ENCODE results near the gene FTL. TPM values are rescaled to one million over a fixed set of nuclear protein-coding genes. Genes with fewer than 3 reads are reported as not detected.

Gene FTL
- 1,000 to 10,000 TPM; 1,784 to 3,181 TPM for total RNA-seq
- polyA plus RNA-seq (2013, experiment 1 of 2) = 1,418 TPM
- 1,365 TPM for polyA plus RNA-seq (2013, experiment 2 of 2)
- long read RNA-seq, experiment 1, transcript FTL-201 (4 exons, 878 nt) = major isoform, 1,715 of 1,865 reads
- long read RNA-seq, experiment 1, partial matches to known transcripts = 116 of 1,865 reads
- long read RNA-seq, experiment 1, other reads (novel, unspliced or antisense) = 34 of 1,865 reads
- long read RNA-seq, experiment 2, transcript FTL-201 (4 exons, 878 nt) = major isoform, 2,811 of 2,856 reads
- long read RNA-seq, experiment 2, partial matches to known transcripts = 28 of 2,856 reads
- long read RNA-seq, experiment 2, other reads (novel, unspliced or antisense) = 17 of 2,856 reads
- long read RNA-seq, experiment 3, transcript FTL-201 (4 exons, 878 nt) = major isoform, 4,702 of 4,738 reads
- long read RNA-seq, experiment 3, partial matches to known transcripts = 0 of 4,738 reads
- long read RNA-seq, experiment 3, other reads (novel, unspliced or antisense) = 36 of 4,738 reads
- long read RNA-seq, experiment 4, transcript FTL-201 (4 exons, 878 nt) = major isoform, 6,351 of 6,404 reads
- long read RNA-seq, experiment 4, partial matches to known transcripts = 24 of 6,404 reads
- long read RNA-seq, experiment 4, other reads (novel, unspliced or antisense) = 29 of 6,404 reads

DNA sequence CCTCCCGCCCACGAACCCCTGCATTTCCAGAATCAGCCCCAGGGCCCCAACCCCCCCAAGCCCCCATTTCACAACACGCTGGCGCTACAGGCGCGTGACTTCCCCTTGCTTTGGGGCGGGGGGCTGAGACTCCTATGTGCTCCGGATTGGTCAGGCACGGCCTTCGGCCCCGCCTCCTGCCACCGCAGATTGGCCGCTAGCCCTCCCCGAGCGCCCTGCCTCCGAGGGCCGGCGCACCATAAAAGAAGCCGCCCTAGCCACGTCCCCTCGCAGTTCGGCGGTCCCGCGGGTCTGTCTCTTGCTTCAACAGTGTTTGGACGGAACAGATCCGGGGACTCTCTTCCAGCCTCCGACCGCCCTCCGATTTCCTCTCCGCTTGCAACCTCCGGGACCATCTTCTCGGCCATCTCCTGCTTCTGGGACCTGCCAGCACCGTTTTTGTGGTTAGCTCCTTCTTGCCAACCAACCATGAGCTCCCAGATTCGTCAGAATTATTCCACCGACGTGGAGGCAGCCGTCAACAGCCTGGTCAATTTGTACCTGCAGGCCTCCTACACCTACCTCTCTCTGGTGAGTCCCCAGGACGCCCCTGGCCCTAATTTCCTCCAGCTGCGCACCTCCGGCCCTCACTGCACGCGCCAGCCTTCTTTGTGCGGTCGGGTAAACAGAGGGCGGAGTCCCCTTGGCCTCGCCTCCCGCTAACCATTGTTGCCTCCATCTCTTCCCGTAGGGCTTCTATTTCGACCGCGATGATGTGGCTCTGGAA, at the start of gene FTL:
Gene FTL, plus strand, starts transcription at position 270 of the 766 bp plus-strand sequence. Its CDS starts 199 bp downstream, at position 469.
- Mint-ChIP-seq H3K27ac (peak within 1 kb of the TSS; percentile 98), H3K4me1 (peaks cover 18% of the 10 kb centered on the region), H3K4me3 (peak within 1 kb of the TSS; percentile 100), H3K9me3 (no peaks in the 10 kb centered on the region), H3K27me3 (ENCODE audit: insufficient read depth) (peaks cover 2% of the 10 kb centered on the region), H3K36me3 (ENCODE audit: low read depth) (peaks cover 52% of the 10 kb centered on the region)
- H3K36me3 ChIP-seq (ENCODE audit: control insufficient read depth, insufficient read depth, low read length) = peaks cover 47% of the 10 kb centered on the region
- H3K9me3 ChIP-seq (ENCODE audit: control insufficient read depth, low read length) = no peaks in the 10 kb centered on the region
- peaks cover 14% of the 10 kb centered on the region for H3K4me1 ChIP-seq (ENCODE audit: control insufficient read depth, insufficient read depth, low read length)
- 0% methylated on average over 34 to 50 of the region's 52 CpGs for WGBS, 2 experiments (ENCODE audit: insufficient coverage in 1 of 2, insufficient read length in 1 of 2)
- no peak for TF ChIP-seq CTCF (conservative IDR thresholded peaks at IDR 0.05)
- H3K4me3 ChIP-seq (ENCODE audit: low read length) = peak within 1 kb of the TSS; percentile 84
- no peaks in the 10 kb centered on the region for H3K27me3 ChIP-seq (ENCODE audit: control insufficient read depth, insufficient read depth, low read length, poor library complexity, severe bottlenecking)
- peak within 1 kb of the TSS; percentile 93 for H3K9ac ChIP-seq (ENCODE audit: extremely low read depth, low read length, poor library complexity, severe bottlenecking)
- H3K27ac ChIP-seq (ENCODE audit: low read depth, low read length) = peak within 1 kb of the TSS; percentile 91
- DNase-seq = peak; percentile 98

DNA sequence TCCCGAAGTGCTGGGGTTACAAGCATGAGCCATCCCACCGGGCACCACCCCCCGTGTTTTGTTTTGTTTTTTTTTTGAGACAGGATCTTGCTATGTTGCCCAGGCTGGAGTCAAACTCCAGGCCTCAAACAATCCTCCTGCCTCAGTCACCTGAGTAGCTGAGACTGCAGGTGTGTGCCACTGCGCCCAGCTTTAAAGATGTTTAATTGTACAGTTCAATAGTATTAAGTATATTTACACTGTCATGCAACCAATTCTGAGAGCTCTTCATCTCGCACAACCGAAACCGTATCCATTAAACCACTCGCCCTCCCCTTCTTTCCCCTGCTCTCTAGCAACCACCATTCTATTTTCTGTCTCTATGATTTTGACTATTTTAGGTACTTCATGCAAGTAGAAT, 49.4 kb upstream of the FTL start:
- H3K9ac ChIP-seq (ENCODE audit: extremely low read depth, low read length, poor library complexity, severe bottlenecking) = no peak overlapping the region
- Mint-ChIP-seq H3K9me3 (no peaks in the 10 kb centered on the region), H3K36me3 (ENCODE audit: low read depth) (peaks cover 57% of the 10 kb centered on the region), H3K27ac (no peak overlapping the region), H3K4me1 (no peaks in the 10 kb centered on the region), H3K27me3 (ENCODE audit: insufficient read depth) (no peaks in the 10 kb centered on the region), H3K4me3 (no peak overlapping the region)
- H3K9me3 ChIP-seq (ENCODE audit: control insufficient read depth, low read length) = no peaks in the 10 kb centered on the region
- no peak overlapping the region for H3K4me3 ChIP-seq (ENCODE audit: low read length)
- TF ChIP-seq CTCF (conservative IDR thresholded peaks at IDR 0.05) = no peak
- no peak overlapping the region for H3K27ac ChIP-seq (ENCODE audit: low read depth, low read length)
- no peaks in the 10 kb centered on the region for H3K27me3 ChIP-seq (ENCODE audit: control insufficient read depth, insufficient read depth, low read length, poor library complexity, severe bottlenecking)
- WGBS, 2 experiments (ENCODE audit: insufficient coverage in 1 of 2, insufficient read length in 1 of 2) = 20 to 85% methylated on average over 1 to 7 of the region's 8 CpGs
- H3K4me1 ChIP-seq (ENCODE audit: control insufficient read depth, insufficient read depth, low read length) = no peaks in the 10 kb centered on the region
- no peak for DNase-seq
- peaks cover 49% of the 10 kb centered on the region for H3K36me3 ChIP-seq (ENCODE audit: control insufficient read depth, insufficient read depth, low read length)

GRCh38 chr19:48918071-48918470, 47.0 kb upstream of the FTL start:
- no peak for TF ChIP-seq CTCF (conservative IDR thresholded peaks at IDR 0.05)
- H3K36me3 Mint-ChIP-seq (ENCODE audit: low read depth) = peaks cover 56% of the 10 kb centered on the region
- no peak for DNase-seq
- no peak overlapping the region for H3K27ac Mint-ChIP-seq
- H3K4me1 Mint-ChIP-seq = no peaks in the 10 kb centered on the region
- no peak overlapping the region for H3K9ac ChIP-seq (ENCODE audit: extremely low read depth, low read length, poor library complexity, severe bottlenecking)
- H3K27ac ChIP-seq (ENCODE audit: low read depth, low read length) = no peak overlapping the region
- H3K36me3 ChIP-seq (ENCODE audit: control insufficient read depth, insufficient read depth, low read length) = peaks cover 40% of the 10 kb centered on the region
- H3K4me3 Mint-ChIP-seq = no peak overlapping the region
- no peaks in the 10 kb centered on the region for H3K9me3 ChIP-seq (ENCODE audit: control insufficient read depth, low read length)
- H3K27me3 Mint-ChIP-seq (ENCODE audit: insufficient read depth) = no peaks in the 10 kb centered on the region
- 87 to 100% methylated on average over 4 to 6 of the region's 6 CpGs for WGBS, 2 experiments (ENCODE audit: insufficient coverage in 1 of 2, insufficient read length in 1 of 2)
- no peaks in the 10 kb centered on the region for H3K4me1 ChIP-seq (ENCODE audit: control insufficient read depth, insufficient read depth, low read length)
- no peaks in the 10 kb centered on the region for H3K27me3 ChIP-seq (ENCODE audit: control insufficient read depth, insufficient read depth, low read length, poor library complexity, severe bottlenecking)
- no peak overlapping the region for H3K4me3 ChIP-seq (ENCODE audit: low read length)
- H3K9me3 Mint-ChIP-seq = no peaks in the 10 kb centered on the region

Data from endodermal cell (in vitro differentiated cells).